Endothelial cell of umbilical vein (primary cell): Measurements from ENCODE around the gene POLR3GL. TPM values are rescaled to one million over a fixed set of nuclear protein-coding genes. Genes with fewer than 3 reads are reported as not detected.

ENCODE experiments used
- BruUV-seq: library from RNA; stranded (reverse); fragments of 400-500 nt; replicated peaks from 2 replicates; lab custom pipeline; 2021; lab: Mats Ljungman, UMichigan
- CTCF ChIA-PET: fragments of 300-600, 350-600 bp; sonication (Branson Sonifier 250); formaldehyde crosslinking; loops from one replicate; lab custom pipeline; 2021; ENCODE audit warnings: antibody characterized with exemption, inconsistent platforms; lab: Charles Lee
- POLR2A ChIA-PET: fragments of 300-600, 350-600 bp; sonication (Branson Sonifier 250); formaldehyde crosslinking; loops from one replicate; lab custom pipeline; 2021; ENCODE audit warnings: antibody characterized with exemption, inconsistent platforms; lab: Charles Lee
- DNase-seq: peaks from one replicate; pipeline ENCODE4 v3.0.0-alpha.2; 2011; ENCODE audit warnings: low read depth, low spot score
- FAIRE-seq: peaks from 2 replicates; lab custom pipeline; 2011; peaks lifted over from hg19 to GRCh38; lab: Jason Lieb, UNC
- H2AFZ ChIP-seq: 2 replicates; pipeline ENCODE4 v1.6.0; 2012; ENCODE audit warnings: low read depth, low read length, control low read depth, inconsistent platforms
- H3K27ac ChIP-seq: 2 replicates; pipeline ENCODE4 v1.5.1; 2011; ENCODE audit warnings: low read depth, mild to moderate bottlenecking, control low read depth, low read length, moderate library complexity; ENCODE audit not compliant: insufficient read depth
- H3K27me3 ChIP-seq, 2 experiments: 2 replicates each; pipeline versions ENCODE4 v1.6.0 to v1.6.1; 2011; ENCODE audit warnings: low read length in 2 of 2, mixed read lengths in 1 of 2; ENCODE audit not compliant: control insufficient read depth in 2 of 2, insufficient read depth in 2 of 2
- H3K36me3 ChIP-seq, 2 experiments: 2 replicates in 1 of 2; 3 replicates in 1 of 2; pipeline ENCODE4 v1.5.1; 2011; ENCODE audit warnings: low read length in 2 of 2, mild to moderate bottlenecking in 1 of 2, moderate library complexity in 1 of 2; ENCODE audit not compliant: control insufficient read depth in 2 of 2, insufficient read depth in 2 of 2; ENCODE audit errors: extremely low read depth in 1 of 2
- H3K4me1 ChIP-seq: 3 replicates; pipeline ENCODE4 v1.5.1; 2011; ENCODE audit warnings: mild to moderate bottlenecking, low read length; ENCODE audit not compliant: control insufficient read depth, insufficient read depth; ENCODE audit errors: extremely low read depth
- H3K4me2 ChIP-seq: 2 replicates; pipeline ENCODE4 v1.6.1; 2011; ENCODE audit warnings: low read length, control low read depth, mixed read lengths; ENCODE audit not compliant: insufficient read depth
- H3K4me3 ChIP-seq, 3 experiments: fragments of 200-600 bp in 1 of 3; sonication (generic), shearing (Covaris generic) in 1 of 3; replicated peaks in 1 of 3; 2 replicates each; pipeline ENCODE4 v1.5.1; 2011 to 2016; ENCODE audit warnings: control low read depth in 3 of 3, low read length in 3 of 3, mild to moderate bottlenecking in 2 of 3, inconsistent platforms in 1 of 3, low read depth in 1 of 3, moderate library complexity in 1 of 3; ENCODE audit not compliant: insufficient read depth in 1 of 3
- H3K79me2 ChIP-seq: 2 replicates; pipeline ENCODE4 v1.6.0; 2012; ENCODE audit warnings: low read length, inconsistent platforms; ENCODE audit not compliant: control insufficient read depth, insufficient read depth
- H3K9ac ChIP-seq: replicated peaks from 2 replicates; pipeline ENCODE3; 2011; ENCODE audit warnings: low read length, control low read depth; ENCODE audit not compliant: insufficient read depth; ENCODE audit errors: extremely low read depth
- H3K9me1 ChIP-seq: replicated peaks from 3 replicates; pipeline ENCODE4 v1.6.0; 2011; ENCODE audit warnings: mild to moderate bottlenecking, low read length; ENCODE audit not compliant: control insufficient read depth, insufficient read depth; ENCODE audit errors: extremely low read depth
- H3K9me3 ChIP-seq: replicated peaks from 2 replicates; pipeline ENCODE4 v1.5.1; 2012; ENCODE audit warnings: low read length, inconsistent platforms; ENCODE audit not compliant: control insufficient read depth, insufficient read depth
- H4K20me1 ChIP-seq: replicated peaks from 2 replicates; pipeline ENCODE3; 2011; ENCODE audit warnings: mild to moderate bottlenecking, low read length; ENCODE audit not compliant: control insufficient read depth, insufficient read depth; ENCODE audit errors: extremely low read depth
- CTCF ChIP-seq, 2 donors: IDR thresholded peaks; 1 replicate in 1 of 2; 2 replicates in 1 of 2; pipeline ENCODE4 v1.5.1; 2011; ENCODE audit warnings: low read length in 2 of 2, mild to moderate bottlenecking in 2 of 2, moderate library complexity in 2 of 2, control low read depth in 1 of 2, inconsistent platforms in 1 of 2, low read depth in 1 of 2; ENCODE audit not compliant: insufficient read depth in 1 of 2; ENCODE audit errors: extremely low read depth in 1 of 2
- EZH2 ChIP-seq: IDR thresholded peaks from 2 replicates; pipeline ENCODE4 v1.6.1; 2012; ENCODE audit warnings: borderline replicate concordance, low read depth, mild to moderate bottlenecking, moderate library complexity, low read length, inconsistent platforms; ENCODE audit not compliant: severe bottlenecking
- FOS ChIP-seq: IDR thresholded peaks from 2 replicates; pipeline ENCODE4 v1.6.1; 2011; ENCODE audit warnings: mild to moderate bottlenecking, low read length, moderate library complexity, borderline replicate concordance; ENCODE audit not compliant: insufficient read depth
- GATA2 ChIP-seq: IDR thresholded peaks from 2 replicates; pipeline ENCODE4 v1.7.0; 2011; ENCODE audit warnings: low read depth, mild to moderate bottlenecking, moderate library complexity, mixed read lengths, low read length; ENCODE audit not compliant: insufficient read length, insufficient read depth
- POLR2AphosphoS5 ChIP-seq: IDR thresholded peaks from 2 replicates; pipeline ENCODE4 v1.6.1; 2012; ENCODE audit warnings: low read depth, mild to moderate bottlenecking, control low read depth, low read length, moderate library complexity; ENCODE audit not compliant: insufficient read depth
- dilution Hi-C: fragments of 300-500 bp; cut with MboI; formaldehyde crosslinking; loops from one replicate; pipeline ENCODE4 v1.15.0; 2019; ENCODE audit warnings: low sequenced_read_pairs; ENCODE audit not compliant: extremely low pct_ligation_motif_present
- intact Hi-C: fragments of 100-400 bp; cut with micrococcal nuclease; formaldehyde crosslinking; loops from one replicate; pipeline ENCODE4 v1.10.0; 2022
- polyA plus RNA-seq, 4 experiments: library from polyadenylated mRNA; depleted of rRNA in 3 of 4; stranded (reverse) in 3 of 4; unstranded in 1 of 4; fragments of >200 nt; gene quantifications; 2 replicates each; pipeline versions ENCODE4 v1.2.1 to v1.2.3, GENCODE V29; 2011 to 2012; ENCODE audit warnings: missing spikeins in 1 of 4
- total RNA-seq: library from RNA; stranded (reverse); gene quantifications from 2 replicates; pipeline ENCODE4 v1.2.3, GENCODE V29; 2021
- TF ChIP-seq, protein P1 (sequence below): IDR thresholded peaks from 2 replicates; pipeline ENCODE4 v1.6.1; 2011; ENCODE audit not compliant: insufficient read depth, insufficient read length

POLR3GL gene
- total and polyA plus RNA-seq, 2 donors (not counting 3 experiments of a cell fraction or from before 2014, with no cell fraction given) = 12.4 to 15.3 TPM

- H3K9me3 ChIP-seq = no peaks in the 10 kb centered on the region
- H3K9me1 ChIP-seq = no peaks in the 10 kb centered on the region
- no peak overlapping the region for H3K27ac ChIP-seq
- TF ChIP-seq, protein P1, sequence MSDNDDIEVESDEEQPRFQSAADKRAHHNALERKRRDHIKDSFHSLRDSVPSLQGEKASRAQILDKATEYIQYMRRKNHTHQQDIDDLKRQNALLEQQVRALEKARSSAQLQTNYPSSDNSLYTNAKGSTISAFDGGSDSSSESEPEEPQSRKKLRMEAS = no peak
- TF ChIP-seq CTCF (IDR thresholded peaks at IDR 0.05; ENCODE audit: extremely low read depth in 1 of 2, insufficient read depth in 1 of 2, low read depth in 1 of 2, low read length in 2 of 2) (no peak), EZH2 (no peak), GATA2 (no peak), FOS (no peak), POLR2AphosphoS5 (no peak)
- no peaks in the 10 kb centered on the region for H4K20me1 ChIP-seq
- no peak overlapping the region for H3K9ac ChIP-seq
- peaks cover 76% of the 10 kb centered on the region for H3K79me2 ChIP-seq
- no peaks in the 10 kb centered on the region for H3K36me3 ChIP-seq
- CTCF ChIA-PET = interaction anchor here (1.0 to 1.1 kb wide), 2 partner anchors 12 to 24 kb away, joined by 3 to 4 read pairs; no protein-coding TSS in a partner anchor
- no peak for DNase-seq
- FAIRE-seq = no peak
- no peak overlapping the region for H2AFZ ChIP-seq
- POLR2A ChIA-PET = interaction anchor here (1.0 kb wide), 1 partner anchor 11 kb away, joined by 3 read pairs; the partner anchor contains the start of genes ANKRD34A and POLR3GL
- dilution Hi-C loops (no loop called here), intact Hi-C loops (no loop called here)
- H3K4me1 ChIP-seq = peaks cover 33% of the 10 kb centered on the region
- H3K4me3 ChIP-seq = no peak overlapping the region
- H3K27me3 ChIP-seq = no peaks in the 10 kb centered on the region
- BruUV-seq = no TSS peak
- no peak overlapping the region for H3K4me2 ChIP-seq
Observed at GRCh38 chr1:145953861-145954260, 10.6 kb upstream of the POLR3GL start.
